G401.6 (cell line): ENCODE results near the gene MYOM1.
"Not testable (repeated sequence)": the region's sequence is repeated elsewhere in the genome, so short reads cannot be mapped to it uniquely, and the experiment has no call there.

Experiments
- FAIRE-seq: peaks from 2 replicates; lab custom pipeline; 2012; peaks lifted over from hg19 to GRCh38; lab: Jason Lieb, UNC

Gene MYOM1

DNA sequence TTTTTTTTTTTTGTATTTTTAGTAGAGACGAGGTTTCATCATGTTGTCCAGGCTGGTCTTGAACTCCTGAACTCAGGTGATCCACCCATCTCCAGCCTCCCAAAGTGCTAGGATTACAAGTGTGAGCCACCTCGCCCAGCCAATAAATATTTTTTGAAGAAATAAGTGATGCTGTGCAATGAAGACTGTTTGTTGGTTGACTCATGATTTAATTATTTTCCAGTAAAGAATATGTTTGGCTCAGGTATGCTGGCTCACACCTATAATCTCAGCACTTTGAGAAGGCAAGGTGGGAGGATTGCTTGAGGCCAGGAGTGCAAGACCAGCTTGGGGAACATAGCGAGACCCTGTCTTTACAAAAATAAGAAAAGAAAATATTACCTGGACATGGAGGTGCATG, 165.0 kb downstream of the MYOM1 start:
- FAIRE-seq, result no peak

DNA sequence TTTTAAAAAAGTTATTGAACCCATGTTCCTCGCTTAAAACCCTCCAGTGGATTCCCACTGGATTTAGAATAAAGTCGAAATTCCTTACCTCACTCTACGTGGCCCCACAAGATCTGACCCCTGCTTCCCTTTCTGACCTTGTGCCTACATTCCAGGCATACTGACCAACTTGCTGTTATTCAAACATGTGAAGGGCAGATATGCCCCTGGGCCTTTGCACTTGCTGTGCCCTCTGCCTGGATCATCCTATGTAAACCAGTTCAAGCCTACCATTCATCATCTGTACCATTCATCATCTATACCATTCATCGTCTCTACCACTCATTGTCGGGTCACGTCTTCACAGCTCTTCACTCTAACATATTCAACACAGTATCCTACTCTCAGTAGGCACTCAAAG, 165.6 kb downstream of the MYOM1 start:
- FAIRE-seq, result no peak

DNA sequence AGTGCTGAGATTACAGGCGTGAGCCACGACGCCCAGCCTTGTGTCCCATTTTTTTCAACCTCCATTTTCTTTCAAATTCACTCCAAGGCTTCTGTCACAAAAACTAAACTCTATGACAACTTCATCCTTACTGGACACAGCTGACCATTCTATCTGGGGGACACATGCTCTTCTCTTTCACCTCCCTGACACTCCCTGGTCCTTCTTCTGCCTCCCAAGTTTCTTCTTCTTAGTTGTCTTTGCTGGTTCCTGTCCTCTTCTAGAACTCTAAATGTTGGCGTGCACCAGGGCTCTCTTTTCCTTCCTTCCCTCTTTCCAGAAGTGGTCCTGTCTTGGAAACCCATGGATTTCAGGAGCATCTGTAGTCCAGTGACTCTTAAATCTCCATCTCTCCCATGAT, 166.7 kb downstream of the MYOM1 start:
- FAIRE-seq, result no peak

DNA sequence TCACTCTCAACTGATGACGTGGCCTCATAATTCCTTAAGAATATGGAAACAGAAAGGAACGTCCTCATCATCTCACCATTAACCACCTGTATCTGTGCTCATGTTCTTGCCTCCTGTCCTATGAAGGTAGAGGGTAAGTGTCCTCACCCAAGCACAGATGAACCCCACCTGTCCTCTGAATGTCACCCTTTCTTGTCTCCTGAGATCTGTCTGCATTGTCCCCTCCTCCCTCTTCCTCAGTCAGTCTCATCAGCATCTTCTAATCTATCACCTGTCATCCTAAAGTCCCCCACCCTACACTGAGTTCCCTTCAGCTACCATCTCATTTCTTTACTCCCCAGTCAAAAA, 167.4 kb downstream of the MYOM1 start:
- FAIRE-seq, result no peak

DNA sequence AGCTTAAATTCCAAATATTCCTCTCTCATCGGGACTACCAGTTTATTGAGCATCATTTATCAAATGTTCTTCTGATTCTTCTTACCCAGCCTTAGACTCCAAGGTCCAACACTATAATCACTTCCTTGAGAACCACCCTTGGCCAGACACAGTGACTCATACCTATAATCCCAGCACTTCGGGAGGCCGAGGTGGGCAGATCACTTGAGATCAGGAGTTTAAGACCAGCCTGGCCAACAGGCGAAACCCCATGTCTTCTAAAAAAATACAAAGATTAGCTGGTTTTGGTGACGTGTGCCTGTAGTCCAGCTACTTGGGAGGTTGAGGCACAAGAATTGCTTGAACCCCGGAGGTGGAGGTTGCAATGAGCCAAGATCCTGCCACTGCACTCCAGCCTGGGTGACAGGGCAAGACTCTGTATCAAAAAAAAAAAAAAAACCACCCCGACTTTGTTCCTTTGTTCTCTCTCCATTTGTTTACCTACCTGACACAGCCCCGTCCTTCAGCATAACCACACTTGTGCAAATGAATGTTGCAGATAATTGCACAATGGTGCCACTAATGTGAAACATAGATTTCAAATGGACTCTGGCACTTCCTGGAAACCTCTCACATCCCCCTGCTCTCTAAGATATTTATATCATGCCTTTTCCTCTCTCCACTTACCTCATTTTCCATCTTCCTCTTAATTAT, 167.9 kb downstream of the MYOM1 start:
- no peak for FAIRE-seq

DNA sequence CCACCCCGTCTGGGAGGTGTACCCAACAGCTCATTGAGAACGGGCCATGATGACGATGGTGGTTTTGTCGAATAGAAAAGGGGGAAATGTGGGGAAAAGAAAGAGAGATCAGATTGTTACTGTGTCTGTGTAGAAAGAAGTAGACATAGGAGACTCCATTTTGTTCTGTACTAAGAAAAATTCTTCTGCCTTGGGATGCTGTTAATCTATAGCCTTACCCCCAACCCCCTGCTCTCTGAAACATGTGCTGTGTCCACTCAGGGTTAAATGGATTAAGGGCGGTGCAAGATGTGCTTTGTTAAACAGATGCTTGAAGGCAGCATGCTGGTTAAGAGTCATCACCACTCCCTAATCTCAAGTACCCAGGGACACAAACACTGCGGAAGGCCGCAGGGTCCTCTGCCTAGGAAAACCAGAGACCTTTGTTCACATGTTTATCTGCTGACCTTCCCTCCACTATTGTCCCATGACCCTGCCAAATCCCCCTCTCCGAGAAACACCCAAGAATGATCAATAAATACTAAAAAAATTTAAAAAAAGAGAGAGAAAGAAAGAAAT, 169.8 kb downstream of the MYOM1 start:
- not testable (repeated sequence) for FAIRE-seq

DNA sequence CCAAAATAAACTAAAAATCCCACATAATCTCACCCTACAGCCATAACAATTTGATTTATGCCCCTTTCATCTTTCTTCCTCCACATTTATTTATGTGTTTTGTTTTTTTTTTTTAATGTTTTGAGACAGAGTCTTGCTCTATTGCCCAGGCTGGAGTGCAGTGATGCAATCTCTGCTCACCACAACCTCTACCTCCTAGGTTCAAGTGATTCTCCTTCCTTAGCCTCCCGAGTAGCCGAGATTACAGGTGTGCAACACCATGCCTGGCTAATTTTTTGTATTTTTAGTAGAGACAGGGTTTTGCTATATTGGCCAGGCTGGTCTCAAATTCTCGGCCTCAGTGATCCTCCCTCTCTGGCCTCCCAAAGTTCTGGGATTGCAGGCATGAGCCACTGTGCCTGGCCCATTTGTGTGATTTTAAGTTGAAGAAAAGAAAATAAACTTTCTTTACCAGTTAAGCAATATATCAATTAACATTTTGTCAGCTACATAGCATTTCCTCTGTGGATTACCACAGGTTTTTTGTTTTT, 170.9 kb downstream of the MYOM1 start:
- FAIRE-seq, result no peak

DNA sequence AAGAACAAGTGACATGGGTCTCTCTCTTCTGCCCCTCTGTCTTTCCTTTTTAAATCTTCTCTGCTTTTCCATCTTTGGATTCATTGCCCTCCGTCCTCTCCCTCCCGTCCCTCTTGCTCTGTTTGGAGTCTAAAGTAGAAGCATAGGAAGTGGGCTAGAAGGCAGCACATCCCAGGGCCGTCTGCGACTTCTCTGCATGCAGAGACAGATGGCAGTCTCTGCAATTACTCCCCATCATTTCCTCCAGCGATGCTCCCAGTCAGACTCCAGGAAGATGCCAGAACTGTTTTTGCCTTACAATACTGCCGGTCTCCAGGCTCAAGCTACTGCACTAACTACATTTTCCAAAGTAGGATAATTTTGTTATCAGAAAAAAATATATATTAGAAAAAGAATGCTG, 171.6 kb downstream of the MYOM1 start:
- FAIRE-seq, result no peak

DNA sequence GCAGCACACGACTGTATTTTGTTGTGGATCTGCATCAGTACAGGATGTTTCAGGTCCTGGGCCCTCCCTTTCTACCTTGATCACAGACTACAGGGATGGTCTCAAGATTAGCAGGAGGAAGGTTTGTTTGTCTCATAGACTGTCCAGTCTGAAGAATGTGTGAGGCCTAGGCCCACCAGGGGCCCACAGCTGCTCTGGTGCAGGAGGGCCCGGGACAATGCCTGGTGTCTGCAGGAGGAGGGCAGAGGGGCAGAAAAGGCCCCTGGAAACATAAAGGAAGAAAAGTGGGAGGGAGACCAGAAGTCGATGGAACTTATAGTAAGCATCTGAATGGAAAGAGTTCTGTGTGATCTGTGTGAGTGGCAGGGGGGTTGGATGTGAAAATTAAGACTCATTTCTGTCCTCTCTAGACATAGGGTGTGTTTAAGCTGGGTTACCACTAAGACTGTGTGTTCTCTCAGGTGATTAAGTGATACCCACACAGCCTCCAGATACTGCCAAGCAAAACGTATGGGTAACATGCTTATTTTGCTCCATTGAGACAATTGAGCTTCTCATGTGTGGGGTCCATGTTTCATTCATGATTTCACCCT, 173.5 kb downstream of the MYOM1 start:
- FAIRE-seq, result no peak

DNA sequence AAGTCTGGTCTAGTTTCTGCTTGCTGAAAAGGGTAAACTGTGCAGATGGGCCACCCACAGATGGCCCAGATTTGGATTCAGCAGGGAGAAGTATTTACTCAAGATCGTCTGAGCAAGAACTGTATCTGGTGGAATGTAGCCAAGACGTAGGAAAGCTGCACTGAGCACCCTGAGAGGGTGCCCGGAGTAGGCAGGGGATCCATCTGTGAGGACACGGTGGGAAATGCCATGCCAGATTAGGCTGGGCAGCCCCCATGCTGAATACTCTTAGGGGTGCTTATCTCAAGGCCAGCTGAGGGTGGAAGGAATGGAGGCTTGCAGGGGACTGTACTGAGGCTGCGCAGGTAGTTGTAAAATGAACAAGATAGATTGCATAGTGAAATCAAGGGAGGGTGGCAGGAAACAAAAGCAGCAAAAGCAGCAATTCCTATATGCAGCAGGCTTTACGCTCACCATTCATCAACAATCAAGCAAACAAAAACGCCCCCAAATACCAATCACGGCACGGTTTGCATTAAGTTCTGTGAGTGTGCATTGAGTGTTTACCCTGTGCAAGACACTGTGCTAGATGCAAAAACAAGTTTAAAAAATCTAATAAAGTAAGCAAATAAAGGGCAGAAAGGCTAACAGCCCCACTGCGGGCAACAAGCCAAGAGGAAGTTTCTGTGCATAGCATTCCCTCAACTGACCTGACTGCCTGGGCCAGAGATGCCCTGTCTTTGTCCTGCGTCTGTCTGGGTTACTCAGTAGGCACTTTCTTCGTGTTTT, 174.7 kb downstream of the MYOM1 start:
- no peak for FAIRE-seq

DNA sequence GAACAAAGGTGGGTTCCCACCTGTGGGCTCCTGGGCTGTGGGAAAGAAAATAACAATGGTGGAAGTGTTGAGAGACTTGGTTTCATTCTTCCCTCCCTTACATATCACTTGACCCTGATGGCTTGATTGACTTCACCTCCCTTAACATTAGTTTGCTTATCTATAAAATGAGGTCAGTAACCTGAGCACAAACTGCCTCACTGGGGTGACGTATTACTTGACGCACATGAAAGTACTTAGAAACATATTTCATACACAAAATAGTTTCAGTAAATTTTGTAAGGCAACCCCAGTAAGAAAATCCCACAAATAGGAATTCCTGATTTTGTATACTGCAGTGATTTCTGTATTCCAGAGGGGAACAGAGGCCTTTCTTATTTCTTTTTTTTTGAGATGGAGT, 177.4 kb downstream of the MYOM1 start:
- FAIRE-seq, result no peak

DNA sequence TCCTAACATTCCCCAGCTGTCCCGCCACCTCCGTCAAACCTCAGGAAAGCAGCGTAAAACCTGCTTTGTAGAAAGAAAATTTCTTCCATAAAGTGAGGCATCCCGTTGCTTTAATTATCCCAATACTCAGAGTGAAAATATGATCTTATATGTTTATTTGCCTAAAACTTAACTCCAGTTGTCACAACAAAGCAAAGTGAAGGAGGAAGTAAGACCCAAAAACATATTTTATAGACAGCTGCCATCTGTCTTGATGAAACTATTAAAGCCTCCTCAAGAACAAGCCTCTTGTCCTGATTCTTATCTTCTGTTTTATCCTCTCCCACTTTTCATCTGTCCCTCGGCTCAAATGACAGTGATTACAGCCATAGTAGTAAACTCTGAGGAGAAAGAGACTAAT, 177.9 kb downstream of the MYOM1 start:
- no peak for FAIRE-seq

DNA sequence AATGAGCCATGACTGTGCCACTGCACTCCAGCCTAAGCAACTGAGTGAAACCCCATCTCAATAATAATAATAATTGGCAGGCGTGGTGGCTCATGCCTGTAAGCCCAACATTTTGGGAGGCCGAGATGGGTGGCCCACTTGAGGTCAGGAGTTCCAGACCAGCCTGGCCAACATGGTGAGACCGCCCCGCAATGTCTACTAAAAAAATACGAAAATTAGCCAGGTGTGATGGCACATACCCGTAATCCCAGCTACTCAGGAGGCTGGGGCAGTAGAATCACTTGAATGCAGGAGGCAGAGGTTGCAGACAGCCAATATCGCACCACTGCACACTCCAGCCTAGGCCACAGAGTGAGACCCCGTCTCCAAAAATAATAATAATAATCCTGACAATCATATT, 178.9 kb downstream of the MYOM1 start:
- FAIRE-seq, result no peak

DNA sequence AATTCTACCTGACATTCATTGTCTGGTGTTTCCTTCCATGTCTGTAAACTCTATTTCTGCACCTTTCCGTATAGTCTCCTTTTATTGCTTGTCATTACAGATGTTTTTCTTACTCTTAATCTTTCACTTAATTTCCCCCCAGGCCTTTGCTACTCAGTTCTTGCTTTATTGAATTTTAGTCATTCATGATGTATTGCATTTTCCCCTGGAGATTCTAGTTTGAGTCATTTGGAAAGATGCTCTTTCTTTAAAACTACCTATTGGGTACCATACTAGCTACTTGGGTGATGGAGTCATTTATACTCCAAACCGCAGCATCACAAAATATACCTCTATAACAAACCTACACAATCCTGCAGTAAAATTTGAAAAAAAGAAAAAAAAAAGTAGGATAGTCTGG, 179.6 kb downstream of the MYOM1 start:
- FAIRE-seq, result no peak

DNA sequence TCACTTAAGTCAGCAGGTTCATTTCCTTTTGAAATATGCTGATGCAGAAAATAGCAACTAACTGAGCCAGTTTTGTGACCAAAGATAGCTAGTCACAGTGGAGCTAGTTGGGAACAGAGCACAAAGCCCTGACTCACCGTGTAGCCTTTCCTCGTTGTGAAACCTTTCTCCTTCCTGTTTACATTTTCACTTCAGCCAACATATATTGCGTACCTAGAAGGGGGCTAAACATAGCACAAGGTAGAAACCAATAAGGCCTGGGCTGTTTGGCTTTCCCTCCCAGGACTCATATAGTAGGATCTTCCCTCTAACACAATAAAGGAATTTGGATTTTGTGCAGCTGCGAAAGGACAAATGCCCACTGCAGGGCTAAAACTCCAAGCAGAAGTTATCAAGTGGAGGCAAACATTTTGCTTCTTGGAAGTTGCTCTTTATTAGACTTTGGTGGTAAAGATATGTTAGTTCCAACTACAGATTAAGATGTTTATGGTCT, 182.3 kb downstream of the MYOM1 start:
- no peak for FAIRE-seq

DNA sequence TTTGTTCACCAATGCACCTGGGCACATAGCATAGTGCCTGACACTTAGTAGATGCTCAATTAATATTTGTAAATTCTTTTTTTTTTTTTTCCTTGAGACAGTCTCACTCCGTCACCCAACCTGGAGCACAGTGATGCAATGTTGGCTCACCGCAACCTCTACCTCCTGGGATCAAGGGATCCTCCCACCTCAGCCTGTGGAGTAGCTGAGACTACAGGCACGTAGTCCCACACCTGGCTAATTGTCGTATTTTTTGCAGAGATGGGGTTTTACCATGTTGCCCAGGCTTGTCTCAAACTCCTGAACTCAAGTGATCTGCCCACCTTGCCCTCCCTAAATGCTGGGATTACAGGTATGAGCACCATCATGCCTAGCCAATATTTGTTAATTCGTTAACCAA, 183.7 kb downstream of the MYOM1 start:
- FAIRE-seq, result no peak

DNA sequence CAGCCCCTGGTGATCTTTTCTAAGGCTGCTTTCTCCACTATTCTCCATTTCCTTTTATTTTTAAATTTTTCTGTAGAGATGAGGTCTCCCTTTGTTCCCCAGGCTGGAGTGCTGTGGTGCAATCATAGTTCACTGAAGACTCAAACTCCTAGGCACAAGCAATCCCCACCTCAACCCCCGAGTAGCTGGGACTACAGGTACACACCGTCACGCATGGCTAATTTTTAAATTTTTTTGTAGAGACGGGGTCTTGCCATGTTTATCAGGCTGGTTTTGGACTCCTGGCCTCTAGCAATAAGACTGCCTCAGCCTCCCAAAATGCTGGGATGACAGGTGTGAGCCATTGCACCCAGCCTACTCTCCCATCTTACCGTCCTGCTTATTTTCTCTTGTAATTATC, 184.1 kb downstream of the MYOM1 start:
- FAIRE-seq, result no peak

DNA sequence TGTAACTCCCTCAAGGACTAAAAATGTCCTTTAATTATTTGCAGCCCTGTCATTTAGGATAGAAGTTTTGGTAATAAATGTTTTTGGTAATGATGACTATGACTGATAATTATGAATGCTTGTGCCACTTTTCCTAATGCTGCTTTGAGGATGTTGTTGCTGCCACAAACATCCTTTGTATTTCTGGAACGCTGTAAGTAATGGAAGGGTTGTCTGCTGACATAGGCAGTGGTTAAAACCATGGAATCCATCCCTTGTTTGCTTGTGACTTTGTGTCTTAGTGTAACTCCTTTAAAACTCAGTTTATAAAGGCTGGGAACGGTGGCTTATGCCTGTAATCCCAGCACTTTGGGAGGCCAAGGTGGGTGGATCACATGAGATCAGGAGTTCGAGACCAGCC, 187.0 kb downstream of the MYOM1 start:
- FAIRE-seq, result no peak

DNA sequence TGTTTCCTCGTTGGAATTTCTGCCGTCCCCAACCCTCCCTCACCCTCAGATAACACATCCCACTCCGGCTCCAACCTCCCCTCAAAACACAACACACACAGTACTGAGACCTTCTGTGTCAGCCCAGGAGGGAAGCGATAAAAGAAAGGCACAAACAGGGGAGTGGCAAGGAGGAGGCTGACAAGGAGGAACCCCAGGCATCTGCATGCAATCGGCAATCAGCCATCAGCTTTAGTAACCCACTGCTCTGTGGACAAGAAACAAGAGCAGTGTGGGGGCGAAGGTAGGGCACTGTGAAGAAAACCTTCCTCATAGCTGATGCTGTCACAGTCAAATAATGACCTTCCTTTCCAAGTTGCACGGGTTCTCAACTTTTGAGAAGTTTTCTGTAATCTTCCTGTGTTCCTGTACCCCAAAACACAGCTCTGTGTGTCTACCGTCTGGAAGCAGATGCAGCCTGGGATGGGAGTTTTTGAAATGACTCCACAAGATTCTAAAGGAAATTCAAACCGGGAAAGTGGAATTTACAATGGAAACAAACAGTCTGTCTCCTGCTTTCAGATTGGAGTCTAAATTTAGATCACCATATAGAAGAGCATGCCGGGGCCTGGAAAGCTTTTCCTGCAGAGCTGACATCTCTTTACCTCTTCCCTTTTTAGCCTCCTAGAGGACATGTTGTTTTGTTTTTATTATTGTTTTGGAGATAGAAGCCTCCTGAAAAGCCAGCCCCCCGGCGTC, 190.4 kb downstream of the MYOM1 start:
- no peak for FAIRE-seq

DNA sequence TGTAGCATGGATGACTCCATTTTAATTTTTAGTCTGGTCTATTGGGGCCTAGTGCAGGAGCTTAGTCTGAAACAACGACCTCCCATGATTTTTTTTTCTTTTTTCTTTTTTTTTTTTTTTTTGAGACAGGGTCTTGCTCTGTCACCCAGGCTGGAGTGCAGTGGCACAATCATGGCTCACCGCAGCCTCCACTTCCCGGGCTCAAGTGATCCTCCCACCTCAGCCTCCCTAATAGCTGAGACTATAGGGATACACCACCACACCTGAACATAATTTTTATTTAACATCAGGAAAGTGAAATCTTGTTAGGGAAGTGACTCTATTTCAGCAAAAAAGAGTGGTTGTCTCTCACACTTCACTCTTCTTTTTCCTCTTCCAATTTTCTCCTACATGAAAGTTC, 191.7 kb downstream of the MYOM1 start:
- FAIRE-seq, result not testable (repeated sequence)

DNA sequence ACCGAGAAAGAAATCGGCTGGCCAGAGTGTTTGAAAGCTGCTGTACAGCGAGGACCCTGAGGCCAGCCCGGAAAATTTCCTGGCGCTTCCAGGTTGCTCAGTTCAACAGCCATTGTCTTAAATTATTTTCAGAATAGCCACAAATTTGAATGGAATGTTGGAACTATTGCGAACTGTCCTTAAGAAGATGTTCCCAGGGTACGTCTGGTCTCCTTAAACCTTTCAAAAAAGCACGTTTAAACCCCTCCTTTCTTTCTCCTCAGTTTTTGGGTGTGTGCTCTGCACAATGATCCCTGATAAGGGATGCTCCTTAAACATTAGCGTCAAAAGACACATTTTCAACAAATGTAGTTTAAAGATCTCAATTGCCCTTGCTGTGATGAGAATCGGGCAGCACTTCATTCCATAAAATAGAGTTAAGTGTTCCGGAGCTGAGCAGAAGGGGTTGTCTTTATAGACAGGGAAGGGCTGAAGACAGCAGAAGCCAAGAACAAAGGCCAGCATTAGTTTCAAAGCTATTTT, 192.3 kb downstream of the MYOM1 start:
- no peak for FAIRE-seq

DNA sequence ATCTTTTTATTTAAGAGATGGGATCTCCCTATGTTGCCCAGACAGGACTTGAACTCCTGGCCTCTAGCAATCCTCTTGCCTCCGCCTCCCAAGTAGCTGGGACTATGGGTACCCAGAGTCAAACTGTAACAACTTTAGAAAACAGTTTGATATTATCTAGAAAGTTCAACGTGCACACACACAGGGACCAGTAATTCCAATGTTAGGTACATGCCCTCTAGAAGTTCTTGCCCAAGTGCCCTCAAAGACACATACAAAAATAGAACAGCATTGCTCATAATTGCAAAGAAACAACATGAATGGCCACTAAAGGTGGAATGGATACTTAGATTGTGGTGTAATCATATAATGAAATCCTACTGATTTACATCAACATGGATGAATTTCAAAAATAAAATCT, 194.2 kb downstream of the MYOM1 start:
- no peak for FAIRE-seq
